ENCODE measurements around the gene LDLR.
A peak's percentile ranks its signal among the peaks of the same experiment; 100 is the strongest.
"Not testable (repeated sequence)": the region's sequence is repeated elsewhere in the genome, so short reads cannot be mapped to it uniquely, and the experiment has no call there.

GRCh38 chr19:11180975-11181374, 91.7 kb downstream of the LDLR start:
- TF ChIP-seq CTCF, POLR2A (IDR thresholded peaks at IDR 0.05): not testable (repeated sequence)
- TF ChIP-seq EP300 (IDR thresholded peaks at IDR 0.05): peak in 1 of 4 donors; percentile 20

All from sigmoid colon (tissue), 4 donors.